GM10266 (cell line): ENCODE data around the gene AGPAT2.

Experiments used
- DNase-seq: peaks from one replicate; pipeline ENCODE4 v3.0.0; 2012; ENCODE audit errors: extremely low spot score
- CTCF ChIP-seq: IDR thresholded peaks from 2 replicates; pipeline ENCODE4 v1.5.1; 2012; ENCODE audit warnings: mild to moderate bottlenecking, low read depth; ENCODE audit not compliant: control insufficient read depth, insufficient read depth; ENCODE audit errors: missing control alignments

Gene AGPAT2

GRCh38 chr9:136623842-136624183 lies 63.4 kb downstream of the AGPAT2 start:
- DNase-seq, result no peak
- no peak for TF ChIP-seq CTCF
